ENCODE results near the gene SCN4A. TPM values are rescaled to one million over a fixed set of nuclear protein-coding genes. Genes with fewer than 3 reads are reported as not detected.

SCN4A gene
- total RNA-seq, 1 donor from 2014 or later: 1.8 TPM

DNA sequence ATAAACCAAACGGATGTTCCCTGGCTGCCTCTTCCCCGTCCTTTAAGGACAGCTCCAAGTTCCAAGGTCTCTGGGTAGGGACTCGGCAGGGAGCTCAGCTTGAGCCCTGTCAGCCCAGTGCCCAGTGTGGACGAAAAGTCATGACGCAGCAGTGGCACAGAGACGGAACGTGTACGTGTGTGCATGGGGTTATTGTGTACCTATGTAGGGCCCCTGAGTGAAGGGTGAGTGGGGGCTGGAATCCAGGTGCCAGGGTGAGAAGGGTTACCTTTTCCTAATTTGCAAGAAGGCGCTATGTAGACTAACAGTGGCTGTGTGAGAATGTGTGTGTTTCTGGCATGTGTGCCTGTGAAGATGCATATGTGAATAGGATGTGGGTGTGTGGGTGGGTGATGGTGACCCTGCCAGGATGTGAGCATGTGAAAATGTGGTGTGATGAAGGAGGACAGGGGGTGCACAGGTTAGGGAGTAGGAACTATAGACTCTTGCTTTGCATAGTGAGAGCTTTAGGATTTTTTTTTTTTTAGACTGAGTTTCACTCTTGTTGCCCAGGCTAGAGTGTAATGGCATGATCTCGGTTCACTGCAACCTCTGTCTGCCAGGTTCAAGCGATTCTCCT, 6.0 kb downstream of the SCN4A start:
- H4K20me1 ChIP-seq (ENCODE audit: low read depth): no peaks in the 10 kb centered on the region
- H3K27me3 ChIP-seq: no peaks in the 10 kb centered on the region
- H3K9me3 ChIP-seq (ENCODE audit: low read depth): no peaks in the 10 kb centered on the region
- TF ChIP-seq EZH2phosphoT487 (IDR thresholded peaks at IDR 0.05): no peak
- no peak for TF ChIP-seq EZH2 (IDR thresholded peaks at IDR 0.05)
- H3K4me3 ChIP-seq: no peak overlapping the region
- H3K27me3 Mint-ChIP-seq (ENCODE audit: insufficient read depth, low read depth): peaks cover 9% of the 10 kb centered on the region
- no peak overlapping the region for H3K4me3 Mint-ChIP-seq
- no peaks in the 10 kb centered on the region for H3K36me3 Mint-ChIP-seq
- no peak for DNase-seq (ENCODE audit: low spot score)
- H3K79me2 ChIP-seq (ENCODE audit: low read depth): no peaks in the 10 kb centered on the region
- H3K4me1 ChIP-seq: peaks cover 7% of the 10 kb centered on the region
- no peak overlapping the region for H3K4me2 ChIP-seq
- no peak overlapping the region for H3K9ac ChIP-seq
- H3K9me3 Mint-ChIP-seq: no peaks in the 10 kb centered on the region
- no peaks in the 10 kb centered on the region for H3K36me3 ChIP-seq
- H2AFZ ChIP-seq (replicated peaks): no peak overlapping the region
- no peak overlapping the region for H3K27ac Mint-ChIP-seq
- H3F3A ChIP-seq (ENCODE audit: low read depth): peaks cover 4% of the 10 kb centered on the region
- peaks cover 7% of the 10 kb centered on the region for H3K4me1 Mint-ChIP-seq
- H3K27ac ChIP-seq: no peak overlapping the region

DNA sequence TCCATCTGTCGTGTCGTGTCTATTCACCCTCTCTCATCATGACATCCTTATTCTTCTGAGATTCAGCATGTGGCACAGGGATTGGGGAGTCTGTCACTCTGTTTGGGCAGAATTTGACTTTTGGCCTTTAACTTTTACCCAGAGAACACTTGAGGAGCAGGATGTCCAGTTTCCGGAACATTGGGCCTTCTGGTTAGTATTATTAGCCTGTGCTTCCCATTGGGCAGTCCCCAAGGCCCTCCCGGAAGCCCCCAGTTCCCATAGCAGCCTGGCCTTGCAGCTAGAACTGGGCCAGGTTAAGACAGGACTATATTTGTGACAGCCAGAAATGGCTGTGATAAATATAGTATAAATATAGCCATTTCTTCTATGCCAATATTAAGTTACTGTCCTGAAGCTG, 9.6 kb downstream of the SCN4A start:
- no peak overlapping the region for H3K4me3 ChIP-seq
- H3K4me1 ChIP-seq: peaks cover 23% of the 10 kb centered on the region
- H3K9me3 ChIP-seq (ENCODE audit: low read depth): no peaks in the 10 kb centered on the region
- no peaks in the 10 kb centered on the region for H4K20me1 ChIP-seq (ENCODE audit: low read depth)
- Mint-ChIP-seq H3K9me3 (no peaks in the 10 kb centered on the region), H3K36me3 (no peaks in the 10 kb centered on the region), H3K4me3 (no peak overlapping the region), H3K27me3 (ENCODE audit: insufficient read depth, low read depth) (peaks cover 9% of the 10 kb centered on the region), H3K27ac (peak overlapping the region; percentile 0), H3K4me1 (peaks cover 12% of the 10 kb centered on the region)
- no peak overlapping the region for H3K9ac ChIP-seq
- TF ChIP-seq EZH2phosphoT487 (IDR thresholded peaks at IDR 0.05): no peak
- TF ChIP-seq, protein P1, sequence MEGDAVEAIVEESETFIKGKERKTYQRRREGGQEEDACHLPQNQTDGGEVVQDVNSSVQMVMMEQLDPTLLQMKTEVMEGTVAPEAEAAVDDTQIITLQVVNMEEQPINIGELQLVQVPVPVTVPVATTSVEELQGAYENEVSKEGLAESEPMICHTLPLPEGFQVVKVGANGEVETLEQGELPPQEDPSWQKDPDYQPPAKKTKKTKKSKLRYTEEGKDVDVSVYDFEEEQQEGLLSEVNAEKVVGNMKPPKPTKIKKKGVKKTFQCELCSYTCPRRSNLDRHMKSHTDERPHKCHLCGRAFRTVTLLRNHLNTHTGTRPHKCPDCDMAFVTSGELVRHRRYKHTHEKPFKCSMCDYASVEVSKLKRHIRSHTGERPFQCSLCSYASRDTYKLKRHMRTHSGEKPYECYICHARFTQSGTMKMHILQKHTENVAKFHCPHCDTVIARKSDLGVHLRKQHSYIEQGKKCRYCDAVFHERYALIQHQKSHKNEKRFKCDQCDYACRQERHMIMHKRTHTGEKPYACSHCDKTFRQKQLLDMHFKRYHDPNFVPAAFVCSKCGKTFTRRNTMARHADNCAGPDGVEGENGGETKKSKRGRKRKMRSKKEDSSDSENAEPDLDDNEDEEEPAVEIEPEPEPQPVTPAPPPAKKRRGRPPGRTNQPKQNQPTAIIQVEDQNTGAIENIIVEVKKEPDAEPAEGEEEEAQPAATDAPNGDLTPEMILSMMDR (IDR thresholded peaks at IDR 0.05): no peak
- no peak for TF ChIP-seq EZH2 (IDR thresholded peaks at IDR 0.05)
- H2AFZ ChIP-seq (replicated peaks): no peak overlapping the region
- peaks cover 17% of the 10 kb centered on the region for H3F3A ChIP-seq (ENCODE audit: low read depth)
- H3K36me3 ChIP-seq: no peaks in the 10 kb centered on the region
- no peak overlapping the region for H3K27ac ChIP-seq
- no peak overlapping the region for H3K4me2 ChIP-seq
- no peak for DNase-seq (ENCODE audit: low spot score)
- no peaks in the 10 kb centered on the region for H3K79me2 ChIP-seq (ENCODE audit: low read depth)
- H3K27me3 ChIP-seq: no peaks in the 10 kb centered on the region

DNA sequence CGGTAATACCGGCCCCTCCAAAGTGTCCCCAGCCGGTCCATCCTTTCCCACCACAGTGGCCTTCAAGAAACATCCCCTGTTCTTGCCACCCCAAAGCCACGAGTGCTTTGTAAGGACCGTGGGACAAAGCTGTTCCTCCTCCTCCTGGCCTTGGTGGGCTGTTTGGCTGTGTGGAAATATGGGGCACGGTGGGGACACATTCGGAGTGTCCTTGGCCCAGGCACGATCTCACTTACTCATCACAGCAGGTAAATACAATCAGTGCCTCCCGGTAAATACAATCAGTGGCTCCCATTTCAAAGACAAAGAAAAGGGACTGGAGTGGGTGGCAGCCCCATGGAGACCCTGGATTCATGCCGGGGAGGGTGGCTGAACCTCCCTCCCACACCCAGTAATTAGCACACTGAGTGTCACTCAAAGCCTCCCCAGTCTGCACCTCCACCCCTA, 10.4 kb downstream of the SCN4A start:
- peaks cover 12% of the 10 kb centered on the region for H3K4me1 Mint-ChIP-seq
- Histone ChIP-seq H3K4me2 (peak overlapping the region; percentile 39), H2AFZ (replicated peaks) (peak overlapping the region; percentile 63), H3K36me3 (no peaks in the 10 kb centered on the region), H3F3A (ENCODE audit: low read depth) (peaks cover 17% of the 10 kb centered on the region), H3K4me1 (peaks cover 23% of the 10 kb centered on the region), H3K27me3 (no peaks in the 10 kb centered on the region), H3K27ac (no peak overlapping the region), H3K4me3 (peak overlapping the region; percentile 4), H3K9me3 (ENCODE audit: low read depth) (no peaks in the 10 kb centered on the region), H3K79me2 (ENCODE audit: low read depth) (no peaks in the 10 kb centered on the region), H4K20me1 (ENCODE audit: low read depth) (no peaks in the 10 kb centered on the region), H3K9ac (no peak overlapping the region)
- no peaks in the 10 kb centered on the region for H3K36me3 Mint-ChIP-seq
- H3K9me3 Mint-ChIP-seq: no peaks in the 10 kb centered on the region
- H3K27me3 Mint-ChIP-seq (ENCODE audit: insufficient read depth, low read depth): peaks cover 6% of the 10 kb centered on the region
- peak overlapping the region; percentile 15 for H3K4me3 Mint-ChIP-seq
- no peak overlapping the region for H3K27ac Mint-ChIP-seq
- TF ChIP-seq EZH2 (IDR thresholded peaks at IDR 0.05) (no peak), EZH2phosphoT487 (IDR thresholded peaks at IDR 0.05) (no peak)
- TF ChIP-seq, protein P1 (IDR thresholded peaks at IDR 0.05): no peak
- DNase-seq (ENCODE audit: low spot score): no peak

Measured in neural progenitor cell (in vitro differentiated cells).